GM19099 (cell line): ENCODE measurements around the gene OST4.
A peak's percentile ranks its signal among the peaks of the same experiment; 100 is the strongest.

Experiments
- POLR2A ChIP-seq: IDR thresholded peaks from 3 replicates; pipeline ENCODE4 v1.6.1; 2011; ENCODE audit warnings: low read depth; ENCODE audit not compliant: insufficient read length; ENCODE audit errors: extremely low read depth

OST4 gene

DNA sequence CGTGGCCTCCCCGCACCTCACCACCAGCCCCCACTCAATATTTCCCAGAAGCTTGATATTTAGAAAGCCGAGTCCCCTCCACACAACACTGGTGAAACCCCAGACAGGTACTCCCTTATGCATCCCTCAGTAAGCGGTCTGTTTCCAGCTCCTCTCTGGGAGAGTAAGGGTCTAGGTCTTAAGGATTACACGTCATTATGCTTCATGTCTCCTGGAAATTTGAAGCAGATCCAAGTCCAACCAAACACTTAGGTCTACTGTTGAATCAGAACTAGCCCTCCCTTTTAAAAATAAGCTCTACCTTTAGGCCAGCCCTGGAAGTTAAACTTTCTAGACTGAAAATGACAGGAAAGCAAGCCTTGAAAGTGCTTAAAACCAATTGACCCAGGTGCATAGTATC, 1.5 kb upstream of the OST4 start:
- TF ChIP-seq POLR2A = no peak

DNA sequence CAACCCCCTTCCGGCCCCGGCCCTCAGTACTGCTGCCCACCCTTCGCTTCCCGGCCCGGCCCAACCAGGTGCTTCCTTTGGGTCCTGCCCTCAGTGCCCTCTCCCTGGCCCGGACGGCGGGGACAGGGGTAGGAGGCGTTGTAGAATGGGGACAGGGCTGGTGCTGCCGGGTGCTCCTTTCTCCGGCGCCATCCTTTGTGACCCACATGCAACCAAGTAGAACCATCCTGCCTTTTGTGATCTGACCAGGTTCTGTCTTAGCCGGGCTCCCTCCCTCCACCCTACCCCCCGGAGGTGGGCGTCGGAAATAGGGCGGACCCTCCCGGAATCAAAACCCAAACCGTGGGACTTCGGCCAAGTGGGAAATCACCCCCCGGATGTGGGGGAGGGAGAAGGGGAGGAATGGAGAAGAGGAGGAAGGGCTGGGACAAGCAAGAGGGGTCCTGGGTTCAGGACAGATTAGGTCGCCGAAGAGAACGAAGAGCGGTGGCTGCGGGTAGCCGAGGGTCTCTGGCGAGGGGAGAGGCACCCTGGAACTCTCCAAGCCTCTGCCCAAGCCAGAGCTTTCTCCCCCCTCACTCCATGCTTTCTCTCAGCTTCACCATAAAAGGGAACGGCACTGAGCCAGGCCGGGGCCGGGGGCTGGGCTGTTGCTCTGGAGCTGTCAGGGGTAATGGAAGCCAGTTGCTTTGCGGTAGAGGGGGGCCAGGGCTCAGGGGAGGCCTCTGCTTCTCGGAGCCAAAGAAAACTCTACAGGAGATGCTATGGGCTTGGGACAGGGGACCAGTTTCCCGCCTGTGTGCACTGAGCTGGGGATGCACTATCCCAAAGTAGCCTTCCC, 756 bp upstream of the OST4 start:
- TF ChIP-seq POLR2A = no peak

DNA sequence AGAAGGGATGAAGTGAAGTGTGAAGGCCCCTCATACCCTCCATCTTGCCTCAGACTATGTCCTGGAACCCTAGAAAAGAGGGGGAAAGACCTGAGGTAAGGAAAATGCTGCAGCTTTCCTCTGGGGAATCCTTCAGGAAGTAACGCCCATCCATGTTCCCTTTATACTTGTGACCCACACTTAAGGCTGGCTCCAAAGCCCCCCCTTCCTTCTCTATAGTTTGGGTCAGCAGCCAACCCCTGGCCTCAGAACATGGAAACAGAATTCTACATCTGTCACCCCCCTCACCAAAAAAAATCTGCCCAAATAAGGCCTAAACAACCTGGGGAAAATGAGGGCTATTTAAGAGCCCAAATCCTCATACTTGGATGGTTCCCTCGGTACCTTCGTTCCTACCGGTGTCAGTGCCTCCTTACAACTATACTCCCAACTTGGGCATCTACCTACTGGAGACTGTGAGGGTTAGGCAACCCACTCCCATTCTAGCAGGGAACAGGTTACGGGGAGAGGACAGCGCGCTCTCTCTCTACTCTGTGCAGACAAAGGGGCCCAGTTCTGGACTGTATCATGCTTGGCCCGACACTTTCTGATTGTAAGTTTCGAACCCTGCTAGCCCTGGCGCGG, 689 bp downstream of the OST4 start:
- no peak for TF ChIP-seq POLR2A

DNA sequence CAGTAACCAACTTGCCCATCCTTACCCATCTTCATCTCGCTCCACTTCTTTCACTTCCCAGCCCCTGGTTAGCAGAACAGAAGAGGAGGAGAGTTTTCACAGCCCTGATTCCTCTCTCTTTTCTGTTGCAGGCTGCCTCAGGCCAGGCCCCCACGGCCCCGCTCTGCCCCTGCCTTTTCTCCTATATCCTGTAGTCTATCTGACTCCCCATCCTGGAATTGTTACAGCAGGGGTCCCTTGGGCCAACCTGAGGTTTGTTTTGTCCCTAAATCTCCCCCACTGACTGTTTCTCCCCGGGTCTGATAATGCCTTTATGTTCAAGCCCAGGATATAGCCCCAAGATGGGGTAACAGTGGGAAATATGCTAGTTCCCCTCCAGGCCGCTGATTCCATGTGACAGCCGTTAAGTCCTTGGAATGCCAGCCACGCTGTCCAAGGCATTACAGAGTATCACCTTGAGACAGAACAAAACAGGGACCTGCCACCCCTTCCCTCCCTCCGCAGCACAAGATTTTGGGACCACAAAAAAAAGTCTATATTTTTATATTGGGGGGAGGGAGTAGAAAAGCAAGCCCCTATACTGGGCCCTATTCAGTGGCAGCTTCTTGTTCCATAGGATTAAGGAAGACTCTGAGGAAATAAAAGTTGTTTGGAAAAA, 1.4 kb downstream of the OST4 start:
- no peak for TF ChIP-seq POLR2A

DNA sequence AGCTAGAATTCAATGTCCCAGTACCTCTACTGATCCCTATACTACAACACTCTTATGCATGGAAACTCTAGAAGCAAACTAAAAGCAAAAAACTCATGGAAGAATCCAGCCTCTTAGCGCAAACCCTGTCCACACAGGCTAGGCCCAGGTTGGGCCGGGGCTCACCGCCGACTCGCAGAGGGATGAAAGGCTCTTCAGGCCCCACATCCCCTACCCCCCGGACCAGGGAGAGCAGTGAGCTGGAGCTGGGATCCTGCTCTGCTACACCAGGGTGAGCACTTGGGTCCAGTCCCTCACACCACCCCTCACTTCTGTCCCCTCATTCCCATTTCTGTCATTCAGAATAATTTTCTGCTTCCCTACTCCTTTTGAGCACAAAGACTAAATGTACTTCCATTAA, 2.0 kb downstream of the OST4 start:
- no peak for TF ChIP-seq POLR2A

DNA sequence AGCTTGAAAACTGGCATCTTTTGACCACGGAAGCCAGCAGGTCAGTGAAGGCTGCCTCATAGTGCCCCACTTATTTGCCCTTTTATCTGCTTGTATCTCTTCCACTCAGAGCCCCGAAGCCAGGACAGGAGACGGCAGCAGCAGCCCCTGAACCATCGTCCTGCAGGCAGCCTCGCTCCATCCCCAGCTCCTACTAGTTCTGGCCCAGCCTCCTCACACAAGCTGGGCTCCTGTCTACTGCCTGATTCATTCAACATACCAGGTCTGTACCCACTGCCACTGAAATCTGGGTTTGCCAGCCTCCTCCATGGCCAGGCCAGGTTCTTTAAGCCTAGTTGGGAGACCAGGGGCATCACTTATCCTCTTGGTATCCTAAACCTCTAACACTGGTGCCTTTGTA, 4.1 kb downstream of the OST4 start:
- TF ChIP-seq POLR2A = no peak

DNA sequence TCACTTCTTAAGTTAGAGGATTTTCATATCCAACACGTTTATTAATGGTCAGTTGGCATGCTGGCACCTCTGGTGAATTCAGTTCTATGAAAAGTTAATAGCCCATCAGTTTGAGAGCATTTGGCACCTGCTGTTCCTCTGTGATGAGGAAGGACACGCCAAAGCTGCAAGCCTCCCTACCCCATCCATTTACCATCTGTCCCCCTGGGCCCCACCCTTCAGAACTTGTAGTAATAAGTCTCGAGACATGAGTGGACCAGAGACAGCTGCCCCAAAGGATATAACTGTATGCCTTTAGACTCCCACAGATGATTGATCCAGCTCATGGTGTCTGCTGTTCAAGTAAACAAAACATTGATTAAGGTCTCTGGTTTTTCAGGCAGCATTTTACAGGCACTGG, 6.3 kb downstream of the OST4 start:
- no peak for TF ChIP-seq POLR2A

DNA sequence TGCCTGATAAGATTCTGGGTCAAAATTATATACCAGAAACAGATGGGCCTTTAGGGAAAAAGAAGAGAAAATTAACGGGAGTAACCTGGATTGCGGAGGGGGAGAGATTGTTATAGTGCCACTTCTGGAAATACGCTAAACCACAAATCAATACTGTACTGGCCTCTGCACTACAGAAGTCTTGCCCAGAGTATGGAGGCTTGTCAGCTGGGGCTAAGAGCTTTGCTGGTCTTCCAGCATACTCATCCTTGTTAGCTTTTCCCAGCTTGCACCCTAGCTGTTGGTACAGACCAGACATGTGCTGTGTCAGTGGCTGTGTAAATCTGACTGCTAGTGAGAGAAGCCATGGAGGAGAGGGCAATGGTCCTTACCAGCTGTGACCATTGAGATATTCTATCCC, 11.1 kb downstream of the OST4 start:
- TF ChIP-seq POLR2A = no peak

DNA sequence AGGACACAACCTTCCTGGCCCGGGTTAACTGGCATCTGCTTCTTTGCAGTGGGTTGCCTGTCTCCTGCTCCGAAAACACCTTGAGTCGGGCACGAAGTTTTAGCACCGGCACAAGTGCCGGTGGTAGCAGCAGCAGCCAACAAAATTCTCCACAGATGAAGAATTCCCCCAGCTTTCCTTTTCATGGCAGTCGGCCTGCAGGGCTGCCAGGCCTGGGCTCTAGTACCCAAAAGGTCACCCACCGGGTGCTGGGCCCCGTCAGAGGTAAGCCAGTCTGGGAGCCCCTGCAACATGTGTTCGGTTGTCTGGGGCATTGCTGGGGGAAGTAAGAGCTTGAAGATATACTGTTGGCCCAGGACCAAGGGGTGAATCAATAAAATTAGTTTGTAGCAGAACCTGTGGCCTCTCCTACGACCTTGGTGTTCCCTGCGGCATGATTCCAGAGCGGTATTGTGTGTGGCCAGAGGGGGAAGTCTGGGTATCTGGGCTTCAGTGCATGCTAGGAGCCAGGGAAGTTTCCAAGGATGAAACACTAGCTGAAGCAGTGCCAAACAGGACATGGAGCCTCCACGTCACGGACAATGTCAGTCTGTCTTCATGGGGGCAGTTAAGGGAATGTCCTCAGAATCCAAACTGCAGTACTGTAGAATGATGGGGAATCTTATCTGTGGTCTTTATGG, 12.2 kb downstream of the OST4 start:
- TF ChIP-seq POLR2A = no peak

DNA sequence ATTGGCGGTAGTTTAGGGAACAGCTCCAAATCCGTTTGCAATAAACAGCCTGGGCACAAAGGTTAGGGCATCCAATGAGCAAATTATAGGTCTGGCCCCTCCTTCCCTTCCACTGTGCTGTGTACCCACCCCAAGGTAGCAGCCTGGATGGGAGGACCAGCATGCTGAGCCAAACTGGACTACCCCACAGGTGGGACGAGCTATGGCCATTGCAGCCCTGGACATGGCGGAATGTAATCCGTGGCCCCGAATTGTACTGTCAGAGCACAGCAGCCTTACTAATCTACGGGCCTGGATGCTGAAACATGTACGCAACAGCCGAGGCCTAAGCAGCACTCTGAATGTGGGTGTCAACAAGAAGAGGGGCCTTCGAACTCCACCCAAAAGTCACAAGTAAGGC, 13.2 kb downstream of the OST4 start:
- TF ChIP-seq POLR2A = no peak

DNA sequence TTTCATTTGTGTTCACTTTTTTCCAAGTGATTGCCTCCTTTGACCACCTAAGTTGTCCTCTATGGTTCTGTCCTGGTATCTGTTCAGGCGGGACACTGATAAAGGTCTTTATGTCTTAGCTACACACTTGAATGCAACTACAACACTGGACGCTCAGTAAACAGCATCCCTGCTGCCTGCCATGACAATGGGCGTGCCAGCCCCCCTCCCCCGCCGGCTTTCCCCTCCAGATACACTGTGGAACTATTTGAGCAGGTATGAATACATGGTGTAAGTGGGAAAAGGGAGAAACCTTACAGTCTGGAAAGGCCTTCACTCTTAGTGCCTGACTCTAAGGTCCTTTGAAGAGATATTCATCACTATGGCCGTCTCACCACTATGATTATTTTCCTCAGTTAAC, 14.3 kb downstream of the OST4 start:
- no peak for TF ChIP-seq POLR2A

DNA sequence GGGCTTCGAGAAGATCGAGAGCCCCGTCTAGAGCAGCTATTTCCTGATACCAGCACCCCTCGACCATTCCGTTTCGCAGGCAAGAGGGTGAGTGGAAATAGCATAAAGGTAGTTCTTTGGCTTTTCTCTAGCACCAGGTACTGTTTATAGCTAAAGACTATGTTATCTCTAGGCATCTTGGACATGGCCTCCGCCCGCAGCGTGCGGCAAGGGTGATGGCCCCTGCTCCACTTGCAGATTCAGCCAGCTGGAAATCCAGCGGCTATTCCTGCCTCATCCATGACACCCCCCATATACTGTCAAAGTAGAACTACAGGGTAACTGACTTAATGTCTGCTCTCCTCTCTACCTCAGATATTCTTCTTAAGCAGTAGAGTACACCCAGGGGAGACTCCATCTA, 16.7 kb downstream of the OST4 start:
- no peak for TF ChIP-seq POLR2A

DNA sequence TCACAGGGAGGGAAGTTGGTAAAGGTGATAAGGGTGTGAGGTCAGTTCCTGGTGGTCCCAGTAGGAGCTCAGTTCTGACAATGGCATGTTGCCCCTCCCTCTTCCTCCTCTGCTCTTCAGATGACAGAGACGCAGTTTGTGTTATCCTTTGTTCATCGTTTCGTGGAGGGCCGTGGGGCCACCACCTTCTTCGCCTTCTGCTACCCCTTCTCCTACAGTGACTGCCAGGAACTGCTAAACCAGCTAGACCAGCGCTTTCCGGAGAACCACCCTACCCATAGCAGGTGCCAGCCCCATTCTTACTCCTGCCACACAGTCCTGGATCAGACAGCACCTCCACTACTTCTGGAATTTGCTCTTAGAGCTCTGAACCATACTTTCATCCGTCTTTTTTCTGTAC, 17.7 kb downstream of the OST4 start:
- no peak for TF ChIP-seq POLR2A

DNA sequence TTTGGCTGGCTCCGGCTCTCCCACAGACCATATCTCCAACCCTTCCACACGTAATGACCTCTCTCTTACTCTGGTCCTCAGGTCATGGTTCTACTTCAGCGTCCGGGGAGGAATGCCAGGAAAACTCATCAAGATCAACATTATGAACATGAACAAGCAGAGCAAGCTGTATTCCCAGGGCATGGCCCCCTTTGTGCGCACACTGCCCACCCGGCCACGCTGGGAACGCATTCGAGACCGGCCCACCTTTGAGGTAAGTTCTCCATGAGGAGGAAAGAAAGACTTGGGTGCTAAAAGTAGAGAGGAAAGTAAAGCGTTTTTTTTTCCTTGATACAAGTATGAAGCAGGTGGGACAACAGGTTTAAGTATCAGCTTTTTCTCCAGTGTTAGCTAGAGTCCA, 18.1 kb downstream of the OST4 start:
- no peak for TF ChIP-seq POLR2A

DNA sequence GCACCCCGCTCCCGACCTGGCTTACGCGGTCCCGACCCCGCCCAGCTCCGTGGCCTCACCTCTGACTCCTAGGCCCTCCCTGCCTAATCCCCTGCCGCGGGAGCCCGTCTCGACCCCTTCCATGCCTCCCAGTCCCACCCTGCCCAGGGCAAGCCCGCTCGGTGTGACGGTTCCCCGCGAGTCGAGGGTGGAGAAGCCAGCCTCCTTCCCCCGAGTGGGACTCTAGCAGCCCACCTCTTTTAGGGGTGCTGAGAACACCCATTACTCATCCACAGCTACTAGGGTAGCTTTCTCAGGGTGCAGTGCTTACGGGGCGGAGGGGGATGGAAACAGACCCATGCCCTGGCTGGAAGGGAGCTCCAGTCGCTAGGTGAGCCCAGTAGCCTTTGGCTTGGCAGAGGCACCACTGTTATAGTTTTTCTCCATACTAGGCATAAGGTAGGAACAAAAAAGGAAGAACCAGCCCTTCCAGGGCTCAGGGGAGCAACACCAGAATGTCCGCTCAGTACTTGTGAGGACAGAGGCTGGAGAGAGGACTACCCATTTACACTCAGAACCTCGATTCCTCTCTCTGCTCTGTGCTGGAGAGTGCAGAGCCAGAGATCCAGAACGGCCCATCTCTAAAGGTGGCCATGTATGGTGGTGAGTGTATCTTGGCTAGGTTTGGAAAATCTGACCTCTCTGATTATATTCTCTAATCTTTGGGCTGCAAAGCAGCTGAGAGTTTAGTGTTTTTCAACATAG, 19.4 kb downstream of the OST4 start:
- TF ChIP-seq POLR2A = no peak

DNA sequence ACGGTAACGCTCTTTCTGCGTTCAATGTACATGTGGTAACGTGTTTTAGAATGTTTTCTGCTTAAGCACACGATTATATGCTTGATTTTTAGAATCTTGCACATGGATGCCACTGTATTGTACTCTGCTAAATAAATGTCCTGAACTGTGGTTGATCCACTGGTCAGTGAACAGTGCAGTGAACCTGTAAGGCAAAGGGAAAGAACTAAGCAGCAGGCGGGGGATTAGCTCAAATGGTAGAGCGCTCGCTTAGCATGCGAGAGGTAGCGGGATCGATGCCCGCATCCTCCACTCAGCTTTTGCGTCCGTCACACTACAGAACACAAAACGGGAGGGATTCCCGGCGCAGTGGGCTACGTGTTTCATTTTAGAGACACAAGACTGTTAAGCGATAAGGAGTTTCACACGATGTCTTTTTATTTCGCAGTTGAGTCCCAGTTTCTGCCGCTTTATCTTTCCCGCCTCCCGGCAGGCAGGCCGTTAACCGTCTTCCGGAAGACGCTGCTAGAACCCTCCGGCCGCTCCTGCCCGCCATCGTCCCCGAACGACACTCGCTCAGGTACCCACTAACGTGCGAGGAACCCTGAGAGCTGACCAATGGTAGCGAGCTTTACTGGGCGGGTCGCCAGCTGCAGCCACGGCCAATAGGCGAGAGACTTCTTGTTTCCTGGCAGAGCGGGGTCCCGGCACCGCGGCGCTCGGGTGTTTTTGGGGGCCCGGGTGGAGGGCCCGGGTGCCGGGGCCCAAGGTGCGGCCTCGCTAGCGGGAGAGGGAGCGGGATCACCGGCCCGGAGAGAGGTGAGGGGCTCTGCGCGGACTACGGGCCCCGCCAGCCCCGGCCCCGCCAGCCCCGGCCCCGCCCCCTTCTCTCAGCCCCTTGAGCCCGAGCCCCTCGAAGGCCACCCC, 20.2 kb downstream of the OST4 start, which contains the start of gene AGBL5:
TSS of gene AGBL5 (plus strand) at position 673 of the 906 bp plus-strand sequence. CDS start 1,291 bp downstream, outside the sequence.
- TF ChIP-seq POLR2A = peak; percentile 81
